ENCODE data around the gene GULP1. TPM values are rescaled to one million over a fixed set of nuclear protein-coding genes. Genes with fewer than 3 reads are reported as not detected.

The GULP1 gene
- total and polyA plus RNA-seq, 2 of the 4 experiments (the other 2 are of a cell fraction), result 24.4 to 40.1 TPM

- Histone ChIP-seq H2AK5ac (ENCODE audit: low read depth, low read length) (no peak overlapping the region), H3K27ac (ENCODE audit: insufficient read depth, low read length) (no peak overlapping the region), H2BK15ac (ENCODE audit: low read depth, low read length) (no peak overlapping the region), H3K9ac (ENCODE audit: low read depth, low read length) (no peak overlapping the region), H2AFZ (replicated peaks; ENCODE audit: low read length, poor library complexity) (no peak overlapping the region), H2BK5ac (ENCODE audit: low read depth, low read length, poor library complexity, severe bottlenecking) (no peak overlapping the region), H3K9me3 (ENCODE audit: control insufficient read depth, insufficient read depth, low read length) (no peaks in the 10 kb centered on the region), H3K56ac (ENCODE audit: extremely low read depth, insufficient read depth, low read length) (no peak overlapping the region), H3K18ac (ENCODE audit: low read depth, low read length) (no peak overlapping the region), H3K14ac (replicated peaks; ENCODE audit: low read depth, low read length) (no peak overlapping the region), H3K79me1 (ENCODE audit: low read depth in 1 of 2, low read length in 2 of 2) (peaks cover 44 to 68% of the 10 kb centered on the region in 2 experiments), H3K36me3 (ENCODE audit: control insufficient read depth, insufficient read depth, low read length) (no peaks in the 10 kb centered on the region), H3K4me3 (ENCODE audit: insufficient read depth, low read depth, low read length) (no peak overlapping the region), H4K5ac (ENCODE audit: low read depth, low read length) (no peak overlapping the region), H2AK9ac (replicated peaks; ENCODE audit: low read depth, low read length, poor library complexity) (no peak overlapping the region), H2BK120ac (ENCODE audit: low read depth, low read length) (no peak overlapping the region), H3K27me3 (ENCODE audit: control insufficient read depth, insufficient read depth, low read length) (no peaks in the 10 kb centered on the region), H3K23ac (ENCODE audit: low read depth, low read length) (no peak overlapping the region), H3K4me1 (ENCODE audit: control insufficient read depth, insufficient read depth, low read length) (peaks cover 10% of the 10 kb centered on the region), H3K4me2 (ENCODE audit: low read depth, low read length) (no peak overlapping the region), H2BK20ac (ENCODE audit: low read depth, low read length) (no peak overlapping the region), H4K20me1 (ENCODE audit: insufficient read depth, low read length) (no peaks in the 10 kb centered on the region), H3K4ac (ENCODE audit: low read depth, low read length) (no peak overlapping the region), H4K8ac (ENCODE audit: low read depth in 2 of 2, low read length in 2 of 2) (no peak overlapping the region), H4K91ac (ENCODE audit: insufficient read depth, low read depth, low read length) (no peak overlapping the region), H3K9me1 (ENCODE audit: insufficient read depth, low read length) (0 out of 2 replicates have a peak, but pooled peaks cover 4% of the 10 kb centered on the region)
- WGBS, 2 experiments (ENCODE audit: extremely low coverage in 2 of 2, insufficient read length in 1 of 2), result no CpG with 5 or more reads among the region's 2 CpGs
- CTCF ChIA-PET, result interaction anchor here (1.0 kb wide), 2 partner anchors 14 to 61 kb away, joined by 3 to 5 read pairs; no protein-coding TSS in a partner anchor
- ATAC-seq (ENCODE audit: low read depth), result no peak
- in situ Hi-C loops (cut with MboI; ENCODE audit: low sequenced_read_pairs), result loop anchor here (25.0 kb wide), 1 partner anchor 1104 kb away; no protein-coding TSS in a partner anchor
- POLR2A ChIA-PET (ENCODE audit: unreplicated experiment), result no interaction called here
- BruUV-seq (replicated peaks), result no TSS peak
- DNase-seq, result no peak
- dilution Hi-C loops (cut with HindIII; ENCODE audit: low sequenced_read_pairs, unreplicated experiment), result no loop called here
- intact Hi-C loops (cut with micrococcal nuclease), result no loop called here
- TF ChIP-seq RCOR1 (IDR thresholded peaks at IDR 0.05; ENCODE audit: insufficient replicate concordance, low read length) (no peak), RAD21 (IDR thresholded peaks at IDR 0.05; ENCODE audit: low read length) (no peak), MAZ (IDR thresholded peaks at IDR 0.05; ENCODE audit: borderline replicate concordance, low read depth, low read length) (no peak), FOS (IDR thresholded peaks at IDR 0.05; ENCODE audit: low read depth, low read length) (no peak)
- TF ChIP-seq, protein P1, sequence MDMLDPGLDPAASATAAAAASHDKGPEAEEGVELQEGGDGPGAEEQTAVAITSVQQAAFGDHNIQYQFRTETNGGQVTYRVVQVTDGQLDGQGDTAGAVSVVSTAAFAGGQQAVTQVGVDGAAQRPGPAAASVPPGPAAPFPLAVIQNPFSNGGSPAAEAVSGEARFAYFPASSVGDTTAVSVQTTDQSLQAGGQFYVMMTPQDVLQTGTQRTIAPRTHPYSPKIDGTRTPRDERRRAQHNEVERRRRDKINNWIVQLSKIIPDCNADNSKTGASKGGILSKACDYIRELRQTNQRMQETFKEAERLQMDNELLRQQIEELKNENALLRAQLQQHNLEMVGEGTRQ (IDR thresholded peaks at IDR 0.05; ENCODE audit: low read depth, low read length), result no peak
Measured at GRCh38 chr2:188308483-188308882, 16.8 kb downstream of the GULP1 start.
